Activated CD8-positive, alpha-beta memory T cell treated with anti-CD3 and anti-CD28 coated beads, Interleukin-2, amount 50 U/mL, for 4 hours (primary cell): ENCODE results near the gene HDGFL2.
A peak's percentile ranks its signal among the peaks of the same experiment; 100 is the strongest.

Experiments
- DNase-seq: peaks from one replicate; pipeline ENCODE4 v3.0.0-alpha.2; 2020

The HDGFL2 gene

DNA sequence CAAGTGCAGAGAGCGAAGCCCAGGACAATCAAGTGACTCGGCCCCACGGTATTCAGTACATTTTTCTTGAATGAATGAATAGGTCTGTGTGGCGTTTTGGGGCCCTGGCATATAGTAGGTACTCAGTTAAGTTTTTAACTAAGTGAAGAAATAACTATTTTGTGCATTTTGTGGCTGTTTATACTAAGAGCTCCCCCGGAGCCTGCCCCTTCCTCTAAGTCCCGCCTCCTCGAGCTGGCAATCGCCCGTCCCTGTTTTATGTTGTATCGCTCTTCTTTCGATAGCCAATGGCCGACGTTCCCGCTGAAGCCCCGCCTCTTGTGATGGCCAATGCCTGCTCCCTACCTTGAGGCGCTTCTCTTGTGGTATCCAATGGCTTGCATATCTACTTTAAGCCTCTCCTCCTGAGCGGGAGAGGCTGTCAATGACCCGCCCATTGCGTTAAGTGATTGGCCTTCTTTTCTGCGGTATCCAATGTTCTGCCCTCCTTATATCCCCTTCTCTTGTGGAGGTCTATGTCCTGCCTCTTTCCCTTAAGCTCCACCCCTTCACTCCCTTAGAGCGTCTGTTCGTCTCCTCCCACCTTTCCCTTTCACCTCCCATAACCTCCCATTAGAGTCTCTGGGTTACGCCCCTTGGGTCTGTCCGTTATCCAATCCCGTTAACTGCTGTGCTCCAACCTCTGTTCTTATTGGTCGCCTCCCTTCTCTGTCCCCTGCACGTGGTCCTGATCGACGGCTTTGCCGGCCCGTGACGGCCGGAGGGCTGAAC, 509 bp upstream of the HDGFL2 start:
- peak; percentile 94 for DNase-seq

DNA sequence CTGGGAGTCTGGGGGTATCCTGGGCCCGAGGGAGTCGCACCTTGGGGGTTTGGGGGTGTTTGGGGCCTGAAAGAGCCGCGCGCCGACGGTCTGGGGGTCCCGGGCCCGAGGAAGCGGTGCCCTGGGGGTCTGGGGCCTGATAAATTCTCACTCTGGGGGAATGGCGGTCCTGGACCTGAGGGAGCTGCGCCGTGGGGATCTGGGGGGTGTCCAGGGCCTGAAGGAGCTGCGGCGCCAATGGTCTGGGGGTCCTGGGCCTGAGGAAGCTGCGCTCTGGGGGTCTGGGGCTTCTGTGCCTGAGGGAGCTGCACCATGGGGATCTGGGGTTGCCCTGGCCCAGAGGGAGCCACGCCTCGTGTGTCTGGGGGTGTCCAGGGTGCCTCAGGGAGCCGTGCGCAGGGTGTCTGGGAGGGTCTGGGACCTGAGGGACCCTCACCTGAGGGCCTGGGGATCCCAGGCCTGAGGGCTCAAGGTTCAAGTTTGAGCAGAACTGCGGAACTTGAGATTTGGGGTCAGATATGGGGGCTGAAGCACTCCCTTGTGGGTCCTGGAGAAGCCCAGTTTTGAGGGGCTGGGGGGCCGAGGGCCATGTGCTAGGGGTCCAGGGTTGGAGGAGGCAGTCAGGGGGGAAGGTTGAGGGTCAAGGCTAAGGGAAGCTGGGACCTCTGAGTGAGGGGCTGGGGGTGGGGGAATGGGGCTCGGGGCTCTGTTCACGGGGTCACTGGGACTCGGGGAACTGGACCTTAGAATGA, 1.1 kb downstream of the HDGFL2 start:
- no peak for DNase-seq

DNA sequence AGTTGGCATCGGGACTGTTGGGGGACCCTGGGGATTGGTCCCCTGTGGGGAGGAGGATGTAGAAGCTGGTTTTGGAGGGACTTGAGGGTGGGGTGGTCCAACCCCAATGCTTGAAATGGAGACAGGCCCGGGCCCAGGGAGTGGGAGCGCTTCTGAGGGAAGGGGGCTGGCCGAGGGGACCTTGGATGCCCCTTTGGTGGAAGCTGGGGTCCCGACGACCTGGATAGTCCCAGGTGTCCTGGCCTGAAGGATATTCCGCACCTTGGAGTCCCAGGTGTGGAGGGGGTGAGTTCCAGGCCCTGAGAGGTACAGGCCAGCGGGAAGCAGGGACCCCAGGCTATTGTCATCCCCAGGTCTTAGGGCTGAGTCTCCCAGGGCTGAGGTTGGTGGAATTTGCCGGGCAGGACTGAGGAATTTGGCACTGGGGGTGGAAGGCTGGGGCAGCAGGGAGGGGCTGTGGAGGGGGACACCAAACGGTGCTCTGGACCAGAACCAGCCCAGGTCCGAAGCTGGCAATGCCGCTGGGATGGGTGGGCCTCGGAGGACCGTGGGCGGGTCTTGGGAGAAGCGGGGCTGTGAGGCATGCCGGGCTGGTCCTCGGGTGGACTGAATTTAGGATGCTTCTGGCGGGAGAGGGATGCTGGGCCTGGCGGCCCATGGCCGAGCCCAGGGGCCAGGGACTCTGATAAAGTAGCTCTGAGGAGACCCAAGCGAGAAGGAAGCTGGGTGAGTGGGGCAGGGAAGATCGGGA, 1.8 kb downstream of the HDGFL2 start:
- DNase-seq: no peak

DNA sequence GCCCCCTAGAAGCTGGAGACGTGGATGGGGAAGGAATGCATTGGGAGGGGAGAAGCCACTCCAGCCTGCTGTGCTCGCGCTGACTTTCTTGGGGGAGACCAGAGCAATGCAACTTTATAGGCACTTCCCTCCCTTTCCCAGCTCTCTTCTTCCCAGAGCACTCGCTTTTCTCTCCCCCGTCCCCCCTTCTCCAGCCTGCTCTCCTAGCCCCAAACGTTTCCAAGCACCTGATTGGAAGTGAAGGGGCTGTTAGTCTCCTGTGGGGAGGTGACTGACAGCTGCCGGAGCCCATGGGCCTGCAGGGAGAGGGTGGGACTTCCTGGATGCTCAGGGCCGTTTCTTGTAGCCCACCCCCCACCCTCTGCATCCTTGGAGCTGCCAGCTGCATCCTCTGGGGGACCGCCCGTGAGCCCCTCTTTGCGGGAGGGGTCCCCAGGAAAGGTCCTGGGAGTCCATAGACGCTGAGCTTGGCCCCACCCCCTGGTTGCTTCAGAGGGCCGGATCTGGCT, 2.5 kb downstream of the HDGFL2 start:
- no peak for DNase-seq

DNA sequence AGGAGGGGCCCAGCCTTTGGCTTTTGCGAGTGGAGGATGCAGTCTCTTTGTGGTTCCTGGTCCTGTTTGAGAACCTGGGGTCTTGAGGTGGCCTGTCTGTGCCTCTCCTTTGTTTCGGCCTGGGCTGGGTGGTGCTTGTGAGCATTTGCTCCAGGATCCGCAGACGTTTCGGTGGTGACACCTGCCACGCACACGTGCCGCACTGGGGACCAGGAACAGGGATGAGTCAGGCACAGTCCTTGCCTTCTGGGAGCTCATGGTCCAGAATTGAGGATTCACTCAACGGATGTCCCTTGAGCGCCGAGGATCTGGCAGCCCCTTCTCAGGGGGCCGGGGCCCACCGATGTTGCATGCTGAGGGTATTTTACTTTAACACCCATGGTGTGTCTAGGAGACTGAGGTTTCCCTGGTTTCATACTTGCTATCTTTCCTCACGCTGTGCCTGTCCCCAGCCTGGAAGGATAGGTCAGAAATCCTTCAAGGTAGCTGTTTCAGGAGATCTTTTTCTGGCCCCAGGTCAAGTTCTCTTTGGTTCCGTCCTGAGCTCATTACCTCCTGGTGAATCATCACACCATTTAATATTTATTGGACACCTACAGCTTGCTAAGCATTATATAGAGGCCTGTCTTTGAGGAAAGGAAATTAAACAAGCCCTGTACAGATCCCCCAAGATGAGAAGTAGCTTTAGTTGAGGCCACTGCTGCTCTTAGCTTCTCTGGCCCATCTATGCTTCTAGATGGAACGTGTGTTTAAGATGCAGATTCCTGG, 5.1 kb downstream of the HDGFL2 start:
- DNase-seq: no peak

DNA sequence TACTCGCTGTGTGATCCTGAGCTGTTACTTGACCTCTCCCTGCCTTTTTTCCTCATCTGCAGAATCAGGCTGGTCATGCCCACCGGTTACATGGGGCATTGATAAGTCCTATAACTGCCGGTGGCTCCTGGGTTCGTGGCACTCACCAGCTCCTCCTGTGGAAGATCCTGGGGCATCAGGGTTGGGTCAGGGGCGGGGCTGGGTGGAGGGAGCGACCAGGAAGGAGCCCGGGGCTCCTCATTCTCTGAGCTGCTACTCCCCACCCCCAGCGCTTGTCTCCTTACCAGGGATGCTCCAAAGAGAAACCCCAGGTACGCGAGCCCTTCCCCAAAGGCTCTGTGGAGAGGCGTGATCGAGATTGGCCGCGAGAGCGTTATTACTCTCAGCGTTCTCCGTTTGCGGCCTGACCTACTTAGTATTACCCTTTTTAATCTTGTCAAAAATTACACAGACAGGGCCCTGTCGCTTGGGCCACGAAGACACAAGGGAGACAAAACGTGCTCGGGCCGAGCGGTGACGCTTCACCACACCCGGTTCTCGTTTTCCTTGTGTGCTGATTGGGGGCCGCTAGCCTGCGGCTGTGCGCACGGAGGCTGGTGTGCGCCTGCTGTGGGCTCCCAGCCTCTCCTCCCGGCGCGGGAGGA, 10.7 kb downstream of the HDGFL2 start:
- no peak for DNase-seq

DNA sequence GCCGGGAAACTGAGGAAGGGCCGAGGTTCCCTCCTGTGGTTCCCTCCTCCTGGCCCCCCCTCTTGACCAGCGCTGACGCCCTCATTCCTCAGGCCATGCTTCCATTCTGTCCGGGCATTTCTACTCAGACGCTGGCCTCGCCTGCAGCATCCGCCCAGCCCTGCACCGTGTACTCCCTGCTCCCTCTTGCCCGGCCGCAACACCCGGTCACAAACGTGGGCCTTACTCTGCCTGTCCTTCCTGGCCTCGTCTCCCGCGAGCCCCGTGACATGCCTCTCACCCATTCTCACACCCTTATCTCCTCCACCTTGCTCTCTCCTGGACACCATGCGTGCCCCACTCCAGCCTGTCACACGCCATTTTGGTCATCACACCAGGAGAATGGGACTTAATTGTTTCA, 11.3 kb downstream of the HDGFL2 start:
- DNase-seq: no peak

DNA sequence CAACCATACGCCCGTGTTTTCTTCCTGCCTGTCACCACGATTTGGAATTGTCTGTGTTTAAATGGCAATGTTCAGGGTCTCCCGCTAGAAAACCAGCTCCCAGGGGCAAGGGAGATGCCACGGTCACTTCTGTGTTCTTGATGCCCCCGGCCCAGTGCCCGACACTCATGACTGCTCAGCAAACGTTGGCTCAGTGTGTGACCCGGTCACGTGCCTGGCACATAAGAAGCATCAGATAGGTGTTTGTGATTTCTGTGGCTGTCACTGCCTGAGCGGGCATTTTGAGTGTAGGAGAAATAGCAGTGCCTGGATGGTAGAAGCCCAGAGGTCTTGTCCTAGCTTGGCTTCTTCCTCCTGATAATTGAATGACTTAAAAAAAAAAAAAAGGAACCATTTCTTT, 15.5 kb downstream of the HDGFL2 start:
- no peak for DNase-seq

DNA sequence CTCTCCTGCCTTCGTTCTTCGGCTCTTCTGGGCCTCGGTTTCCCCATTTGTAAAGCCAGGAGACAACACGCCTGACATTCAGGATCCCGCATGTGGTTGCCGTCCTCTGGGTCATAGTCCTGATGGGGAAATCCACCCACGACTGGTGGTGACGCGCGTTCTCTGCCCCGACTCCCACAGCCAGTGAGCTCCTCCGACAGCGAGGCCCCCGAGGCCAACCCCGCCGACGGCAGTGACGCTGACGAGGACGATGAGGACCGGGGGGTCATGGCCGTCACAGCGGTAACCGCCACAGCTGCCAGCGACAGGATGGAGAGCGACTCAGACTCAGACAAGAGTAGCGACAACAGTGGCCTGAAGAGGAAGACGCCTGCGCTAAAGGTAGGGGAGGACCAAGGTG, 16.4 kb downstream of the HDGFL2 start:
- DNase-seq: no peak

DNA sequence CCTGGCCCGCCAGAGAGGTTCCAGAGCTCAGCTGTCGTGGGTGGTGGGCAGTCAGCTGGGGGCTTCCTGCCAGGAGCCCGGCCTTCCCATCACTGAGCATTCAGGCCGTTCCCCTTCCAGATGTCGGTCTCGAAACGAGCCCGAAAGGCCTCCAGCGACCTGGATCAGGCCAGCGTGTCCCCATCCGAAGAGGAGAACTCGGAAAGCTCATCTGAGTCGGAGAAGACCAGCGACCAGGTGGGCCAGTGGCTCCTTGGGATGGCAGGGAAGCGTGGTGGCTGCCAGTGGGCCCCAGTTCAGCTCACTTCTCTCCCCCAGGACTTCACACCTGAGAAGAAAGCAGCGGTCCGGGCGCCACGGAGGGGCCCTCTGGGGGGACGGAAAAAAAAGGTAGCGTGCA, 19.3 kb downstream of the HDGFL2 start:
- DNase-seq: no peak

DNA sequence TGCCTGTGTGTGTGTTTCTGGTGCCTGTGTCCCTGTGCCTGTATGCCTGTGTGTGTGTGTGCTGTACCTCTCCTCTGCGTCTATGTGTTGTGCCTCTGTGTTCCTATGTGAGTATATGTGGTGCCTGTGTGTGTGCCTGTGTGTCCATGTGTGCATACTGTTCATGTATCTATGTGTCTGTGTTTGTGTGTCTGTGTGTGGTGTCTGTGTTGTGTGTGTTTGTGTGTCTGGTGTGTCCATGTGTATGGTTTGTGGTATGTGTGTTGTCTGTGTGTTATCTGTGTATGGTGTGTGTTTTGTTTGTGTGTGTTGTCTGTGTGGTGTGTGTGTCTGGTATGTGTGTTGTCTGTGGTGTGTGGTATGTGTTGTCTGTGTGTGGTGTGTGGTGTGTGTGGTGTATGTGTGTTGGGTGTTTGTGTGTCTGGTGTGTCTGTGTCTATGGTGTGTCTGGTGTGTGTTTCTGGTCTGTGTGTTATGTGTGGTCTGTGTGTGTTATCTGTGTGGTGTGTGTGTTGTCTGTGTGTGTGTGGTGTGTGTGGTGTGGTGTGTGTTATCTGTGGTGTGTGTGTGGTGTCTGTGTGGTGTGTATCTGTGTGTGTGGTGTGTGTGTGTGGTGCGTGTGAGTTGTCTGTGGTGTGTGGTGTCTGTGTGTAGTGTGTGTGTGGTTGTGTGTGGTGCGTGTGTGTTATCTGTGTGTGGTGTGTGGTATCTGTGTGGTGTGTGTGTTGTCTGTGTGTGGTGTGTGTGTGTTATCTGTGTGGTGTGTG, 20.4 kb downstream of the HDGFL2 start:
- no peak for DNase-seq

DNA sequence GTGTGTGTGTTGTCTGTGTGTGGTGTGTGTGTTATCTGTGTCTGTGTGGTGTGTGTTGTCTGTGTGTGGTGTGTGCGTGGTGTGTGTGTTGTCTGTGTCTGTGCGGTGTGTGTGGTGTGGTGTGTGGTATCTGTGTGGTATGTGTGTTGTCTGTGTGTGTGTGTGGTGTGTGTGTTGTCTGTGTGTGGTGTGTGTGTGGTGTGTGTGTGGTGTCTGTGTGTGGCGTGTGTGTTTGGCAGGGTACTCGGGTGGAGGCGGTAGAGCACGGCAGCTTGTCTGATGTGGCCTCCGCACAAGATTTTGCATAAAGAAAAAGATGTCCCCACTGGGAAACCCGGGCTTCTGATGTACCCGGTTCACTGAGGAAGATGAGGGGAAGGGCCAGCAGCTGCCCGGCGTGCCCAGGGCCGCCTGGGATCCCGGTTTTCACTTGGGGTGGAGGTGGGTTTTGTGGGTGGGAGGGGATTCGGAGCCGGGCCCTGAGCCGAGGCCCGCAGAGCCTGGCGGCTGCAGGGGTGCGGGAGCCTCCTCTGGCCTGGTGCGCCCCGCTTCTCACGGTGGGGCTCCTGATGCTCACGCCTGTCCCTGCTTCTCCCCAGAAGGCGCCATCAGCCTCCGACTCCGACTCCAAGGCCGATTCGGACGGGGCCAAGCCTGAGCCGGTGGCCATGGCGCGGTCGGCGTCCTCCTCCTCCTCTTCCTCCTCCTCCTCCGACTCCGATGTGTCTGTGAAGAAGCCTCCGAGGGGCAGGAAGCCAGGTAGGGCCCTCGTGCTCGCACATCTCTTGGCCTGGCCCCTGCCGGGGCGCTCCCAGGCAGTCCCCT, 21.2 kb downstream of the HDGFL2 start:
- DNase-seq: no peak

DNA sequence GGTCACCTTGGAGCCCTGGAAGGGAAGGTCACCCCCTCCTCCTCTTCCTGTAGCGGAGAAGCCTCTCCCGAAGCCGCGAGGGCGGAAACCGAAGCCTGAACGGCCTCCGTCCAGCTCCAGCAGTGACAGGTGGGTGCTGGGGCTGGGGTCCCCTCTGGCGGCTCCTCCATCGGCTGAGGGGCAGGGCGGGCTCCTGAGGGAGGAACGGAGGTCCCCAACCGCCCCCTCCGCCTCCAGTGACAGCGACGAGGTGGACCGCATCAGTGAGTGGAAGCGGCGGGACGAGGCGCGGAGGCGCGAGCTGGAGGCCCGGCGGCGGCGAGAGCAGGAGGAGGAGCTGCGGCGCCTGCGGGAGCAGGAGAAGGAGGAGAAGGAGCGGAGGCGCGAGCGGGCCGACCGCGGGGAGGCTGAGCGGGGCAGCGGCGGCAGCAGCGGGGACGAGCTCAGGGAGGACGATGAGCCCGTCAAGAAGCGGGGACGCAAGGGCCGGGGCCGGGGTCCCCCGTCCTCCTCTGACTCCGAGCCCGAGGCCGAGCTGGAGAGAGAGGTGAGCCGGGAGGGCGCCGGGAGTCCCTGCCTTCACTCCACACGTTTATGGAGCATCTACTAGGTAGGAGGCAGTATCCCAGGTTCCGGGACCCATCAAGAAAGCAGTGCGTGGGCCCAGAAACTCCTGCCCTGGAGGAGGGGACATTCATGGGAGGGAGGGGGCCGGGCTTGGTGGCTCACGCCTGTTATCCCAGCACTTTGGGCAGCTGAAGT, 22.0 kb downstream of the HDGFL2 start:
- DNase-seq: no peak

DNA sequence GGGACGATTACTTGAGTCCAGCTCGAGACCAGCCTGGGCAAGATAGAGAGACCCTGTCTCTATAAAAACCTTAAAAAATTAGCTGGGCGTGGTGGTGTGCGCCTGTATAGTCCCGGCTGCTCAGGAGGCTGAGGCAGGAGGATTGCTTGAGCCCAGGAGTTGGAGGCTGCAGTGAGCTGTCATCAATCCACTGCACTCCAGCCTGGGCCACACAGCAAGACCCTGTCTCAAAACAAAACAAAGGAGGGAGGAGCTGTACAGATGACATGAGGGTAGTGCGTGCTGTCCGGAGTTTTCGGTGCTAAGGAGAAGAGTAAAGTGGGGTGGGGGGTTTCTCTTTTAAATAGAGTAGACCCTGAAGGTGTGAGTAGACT, 22.6 kb downstream of the HDGFL2 start:
- no peak for DNase-seq

DNA sequence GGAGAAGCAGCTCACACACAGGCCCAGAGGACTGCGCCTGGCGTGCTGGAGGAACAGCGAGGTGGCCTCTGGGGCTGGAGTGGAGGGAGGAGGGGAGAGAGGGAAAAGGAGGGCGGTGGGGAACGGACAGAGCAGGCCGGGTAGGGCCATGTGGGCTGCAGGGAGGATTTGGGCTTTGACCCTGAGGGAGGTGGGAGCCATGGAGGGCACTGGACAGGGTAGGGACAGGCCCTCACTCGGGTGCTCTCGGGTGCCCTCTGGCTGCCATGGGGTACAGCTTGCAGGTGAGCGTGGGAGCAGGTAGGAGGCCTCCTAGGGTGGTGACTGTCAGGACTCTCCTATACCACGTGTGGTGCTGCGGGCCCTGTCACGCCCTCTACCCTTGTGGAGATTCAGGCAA, 23.4 kb downstream of the HDGFL2 start:
- DNase-seq: no peak

DNA sequence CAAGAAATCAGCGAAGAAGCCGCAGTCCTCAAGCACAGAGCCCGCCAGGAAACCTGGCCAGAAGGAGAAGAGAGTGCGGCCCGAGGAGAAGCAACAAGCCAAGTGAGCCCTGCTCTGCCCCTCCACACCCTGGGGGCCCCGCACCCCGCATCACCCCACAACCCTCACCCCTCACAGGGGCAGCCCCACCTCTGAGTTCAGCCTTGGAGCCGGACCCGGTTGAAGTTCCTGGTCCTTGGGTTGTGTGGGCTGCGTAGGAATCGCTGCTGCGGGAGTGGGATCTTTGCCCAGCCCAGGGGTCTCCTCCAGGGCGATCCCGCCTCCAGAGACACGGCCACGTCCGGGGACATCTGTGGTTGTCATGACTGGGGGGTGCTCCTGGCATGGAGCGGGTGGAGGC, 24.2 kb downstream of the HDGFL2 start:
- no peak for DNase-seq

DNA sequence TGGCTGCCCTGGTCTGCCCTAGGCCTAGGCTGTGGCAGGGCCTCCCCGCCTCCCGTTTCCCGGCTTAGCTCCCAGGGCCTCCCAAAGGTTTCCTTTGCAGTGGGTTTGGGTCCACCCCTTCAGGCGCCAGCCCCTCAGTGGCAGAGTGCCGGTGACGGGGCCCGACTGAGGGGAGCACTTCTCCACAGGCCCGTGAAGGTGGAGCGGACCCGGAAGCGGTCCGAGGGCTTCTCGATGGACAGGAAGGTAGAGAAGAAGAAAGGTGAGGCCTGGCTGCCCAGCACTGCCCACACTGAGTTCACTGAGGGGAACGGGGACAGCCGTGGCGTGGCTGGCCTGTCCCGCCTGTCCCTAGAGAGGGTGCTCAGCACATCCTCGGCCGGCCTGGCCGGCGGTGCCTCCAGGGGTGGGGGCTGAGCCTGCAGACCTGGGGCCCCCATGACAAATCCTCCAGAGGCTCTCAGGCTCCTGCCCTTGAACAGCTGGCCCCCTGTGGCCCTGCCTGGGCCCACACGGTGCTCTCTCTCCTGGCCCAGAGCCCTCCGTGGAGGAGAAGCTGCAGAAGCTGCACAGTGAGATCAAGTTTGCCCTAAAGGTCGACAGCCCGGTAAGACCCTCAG, 25.8 kb downstream of the HDGFL2 start:
- no peak for DNase-seq

DNA sequence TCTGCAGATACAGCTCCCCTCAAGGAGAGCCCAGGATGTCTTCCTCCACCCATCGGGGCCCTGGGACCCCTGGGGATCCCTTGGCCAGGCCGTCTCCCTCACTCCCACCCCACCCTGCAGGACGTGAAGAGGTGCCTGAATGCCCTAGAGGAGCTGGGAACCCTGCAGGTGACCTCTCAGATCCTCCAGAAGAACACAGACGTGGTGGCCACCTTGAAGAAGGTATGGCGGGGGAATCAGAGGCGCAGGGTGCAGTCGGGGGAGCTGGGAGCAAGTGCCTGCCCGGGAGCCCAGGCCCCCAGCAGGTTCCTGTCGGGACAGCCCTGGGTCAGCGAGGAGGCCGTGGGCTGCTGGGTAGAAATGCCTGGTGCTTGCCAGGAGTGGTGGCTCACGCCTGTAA, 26.6 kb downstream of the HDGFL2 start:
- no peak for DNase-seq

DNA sequence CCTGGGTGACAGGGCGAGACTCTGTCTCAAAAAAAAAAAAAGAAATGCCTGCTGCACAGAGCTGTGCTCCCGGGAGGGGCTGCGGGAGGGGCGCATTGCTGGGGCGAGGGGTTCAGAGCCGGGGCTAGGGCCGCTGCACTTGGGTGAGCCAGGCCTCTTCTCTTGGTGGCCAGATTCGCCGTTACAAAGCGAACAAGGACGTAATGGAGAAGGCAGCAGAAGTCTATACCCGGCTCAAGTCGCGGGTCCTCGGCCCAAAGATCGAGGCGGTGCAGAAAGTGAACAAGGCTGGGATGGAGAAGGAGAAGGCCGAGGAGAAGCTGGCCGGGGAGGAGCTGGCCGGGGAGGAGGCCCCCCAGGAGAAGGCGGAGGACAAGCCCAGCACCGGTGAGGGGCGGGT, 27.2 kb downstream of the HDGFL2 start:
- DNase-seq: no peak
